ENCODE measurements around the gene SH2B2.

Gene SH2B2

DNA sequence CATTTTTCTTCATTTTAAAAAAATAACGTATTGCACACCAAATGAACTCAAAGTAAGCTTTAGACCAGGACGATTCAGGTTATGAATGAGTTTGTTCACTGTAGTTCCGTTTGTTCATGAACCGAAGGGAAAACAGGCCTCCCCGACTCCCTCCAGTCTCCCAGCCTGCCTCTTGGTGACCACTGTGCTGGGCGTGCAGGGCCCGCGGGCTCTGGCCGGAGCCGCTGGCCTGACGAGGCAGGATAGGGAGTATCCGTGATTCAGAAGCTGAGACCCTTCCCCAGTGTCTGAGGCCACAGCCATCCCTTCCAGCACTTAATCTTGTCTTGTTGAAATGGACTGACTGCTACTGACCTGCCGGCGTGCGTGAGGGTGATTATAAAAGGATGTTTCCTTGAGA lies 30.8 kb upstream of the SH2B2 start:
- DNase-seq (ENCODE audit: low spot score): no peak

DNA sequence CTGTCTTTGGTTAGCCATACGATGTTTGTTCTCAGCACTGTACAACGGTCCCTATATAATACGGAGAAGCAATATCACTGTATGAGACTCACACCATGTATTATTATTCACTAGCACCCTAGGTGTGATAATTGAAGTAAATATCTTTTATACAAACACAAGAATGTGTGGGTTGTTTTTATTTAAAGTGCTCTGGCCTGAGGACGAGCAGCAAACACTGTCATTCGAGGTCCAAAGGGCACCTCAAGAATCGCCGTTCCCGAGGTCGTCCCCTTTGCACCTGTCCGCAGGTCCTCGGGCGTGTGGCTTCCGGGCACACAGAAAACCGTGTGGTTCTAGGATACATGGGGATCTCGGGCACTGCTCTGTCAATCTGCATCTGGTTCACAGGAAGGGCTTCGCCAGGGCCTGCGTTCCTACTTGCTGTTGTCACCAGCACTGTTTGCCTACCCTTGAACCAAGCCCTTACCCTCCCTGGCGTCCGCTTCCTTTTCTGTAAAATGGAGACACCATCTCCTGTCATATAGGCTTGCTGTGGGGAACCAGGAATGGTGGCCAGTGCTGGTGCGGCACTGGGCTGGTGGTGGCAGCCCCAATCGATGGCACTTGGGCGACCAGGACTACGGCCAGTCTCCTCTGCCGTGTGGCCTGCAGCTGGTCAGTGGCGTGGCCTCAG lies 28.5 kb upstream of the SH2B2 start:
- no peak overlapping the region for H3K4me3 ChIP-seq
- DNase-seq (ENCODE audit: low spot score): no peak
- TF ChIP-seq, protein P1, sequence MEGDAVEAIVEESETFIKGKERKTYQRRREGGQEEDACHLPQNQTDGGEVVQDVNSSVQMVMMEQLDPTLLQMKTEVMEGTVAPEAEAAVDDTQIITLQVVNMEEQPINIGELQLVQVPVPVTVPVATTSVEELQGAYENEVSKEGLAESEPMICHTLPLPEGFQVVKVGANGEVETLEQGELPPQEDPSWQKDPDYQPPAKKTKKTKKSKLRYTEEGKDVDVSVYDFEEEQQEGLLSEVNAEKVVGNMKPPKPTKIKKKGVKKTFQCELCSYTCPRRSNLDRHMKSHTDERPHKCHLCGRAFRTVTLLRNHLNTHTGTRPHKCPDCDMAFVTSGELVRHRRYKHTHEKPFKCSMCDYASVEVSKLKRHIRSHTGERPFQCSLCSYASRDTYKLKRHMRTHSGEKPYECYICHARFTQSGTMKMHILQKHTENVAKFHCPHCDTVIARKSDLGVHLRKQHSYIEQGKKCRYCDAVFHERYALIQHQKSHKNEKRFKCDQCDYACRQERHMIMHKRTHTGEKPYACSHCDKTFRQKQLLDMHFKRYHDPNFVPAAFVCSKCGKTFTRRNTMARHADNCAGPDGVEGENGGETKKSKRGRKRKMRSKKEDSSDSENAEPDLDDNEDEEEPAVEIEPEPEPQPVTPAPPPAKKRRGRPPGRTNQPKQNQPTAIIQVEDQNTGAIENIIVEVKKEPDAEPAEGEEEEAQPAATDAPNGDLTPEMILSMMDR (IDR thresholded peaks at IDR 0.05): no peak
- H3K27ac ChIP-seq: no peak overlapping the region

More for the DNA sequence above, 30.8 kb upstream of the SH2B2 start:
- TF ChIP-seq, protein P1 (IDR thresholded peaks at IDR 0.05): no peak
- no peak overlapping the region for H3K4me3 ChIP-seq
- no peak overlapping the region for H3K27ac ChIP-seq

DNA sequence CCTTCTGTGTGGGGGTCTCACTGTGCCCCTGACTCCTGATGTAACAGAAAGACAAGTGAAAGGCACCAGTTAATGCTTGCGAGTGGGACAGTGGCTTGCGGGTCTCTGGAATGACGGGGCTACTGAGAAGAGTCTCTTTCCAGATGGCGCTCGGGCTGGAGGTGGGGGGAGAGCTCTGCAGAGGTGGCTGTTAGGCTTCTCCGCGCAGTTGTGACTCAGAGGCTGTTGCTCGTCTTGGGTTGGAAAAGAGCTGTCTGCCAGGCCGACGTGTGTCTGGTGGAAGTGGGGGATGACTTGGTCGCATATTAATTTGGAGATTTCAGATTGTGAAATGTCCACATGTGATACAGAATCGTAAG lies 27.9 kb upstream of the SH2B2 start:
- TF ChIP-seq, protein P1 (IDR thresholded peaks at IDR 0.05): no peak
- no peak for DNase-seq (ENCODE audit: low spot score)
- no peak overlapping the region for H3K27ac ChIP-seq
- no peak overlapping the region for H3K4me3 ChIP-seq

DNA sequence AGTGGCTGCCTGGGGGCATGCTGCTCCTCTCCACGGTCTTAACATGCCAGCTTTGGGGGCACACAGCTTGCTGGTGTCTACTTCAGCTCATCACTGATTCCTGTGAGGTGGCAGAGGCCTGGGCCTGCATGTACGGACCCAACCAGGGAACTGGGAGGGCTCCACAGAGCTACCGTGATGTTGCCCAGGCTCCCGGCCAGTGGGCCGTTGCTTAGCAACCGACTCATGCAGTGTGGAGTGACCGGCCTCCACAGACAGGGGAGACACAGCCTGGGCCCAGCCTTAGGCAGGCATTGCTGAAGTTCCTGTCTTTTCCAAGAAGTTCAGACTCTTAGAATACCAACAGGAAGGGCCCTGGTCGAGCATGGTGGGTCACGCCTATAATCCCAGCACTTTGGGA lies 25.8 kb upstream of the SH2B2 start:
- TF ChIP-seq, protein P1 (IDR thresholded peaks at IDR 0.05): no peak
- no peak for DNase-seq (ENCODE audit: low spot score)
- H3K4me3 ChIP-seq: no peak overlapping the region
- H3K27ac ChIP-seq: no peak overlapping the region

DNA sequence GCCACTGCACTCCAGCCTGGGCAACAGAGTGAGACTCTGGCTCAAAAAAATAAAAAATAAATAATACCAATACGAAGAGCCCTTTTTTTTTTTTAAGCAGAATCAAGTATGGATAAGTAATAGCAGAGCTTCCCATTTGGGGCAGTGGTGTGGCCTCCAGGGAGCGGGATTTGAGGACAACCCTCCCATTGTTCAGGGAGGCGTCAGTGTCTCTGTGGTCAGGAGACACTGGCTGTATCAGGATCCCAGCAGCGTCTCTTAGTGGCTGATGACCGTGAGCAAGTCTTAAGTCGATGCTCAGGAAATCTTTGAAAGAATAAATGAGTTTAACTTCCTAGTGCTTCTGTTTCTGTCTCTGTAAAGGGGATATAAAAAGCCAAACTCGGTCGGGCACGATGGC lies 25.2 kb upstream of the SH2B2 start:
- no peak overlapping the region for H3K4me3 ChIP-seq
- TF ChIP-seq, protein P1 (IDR thresholded peaks at IDR 0.05): no peak
- no peak for DNase-seq (ENCODE audit: low spot score)
- H3K27ac ChIP-seq: no peak overlapping the region

DNA sequence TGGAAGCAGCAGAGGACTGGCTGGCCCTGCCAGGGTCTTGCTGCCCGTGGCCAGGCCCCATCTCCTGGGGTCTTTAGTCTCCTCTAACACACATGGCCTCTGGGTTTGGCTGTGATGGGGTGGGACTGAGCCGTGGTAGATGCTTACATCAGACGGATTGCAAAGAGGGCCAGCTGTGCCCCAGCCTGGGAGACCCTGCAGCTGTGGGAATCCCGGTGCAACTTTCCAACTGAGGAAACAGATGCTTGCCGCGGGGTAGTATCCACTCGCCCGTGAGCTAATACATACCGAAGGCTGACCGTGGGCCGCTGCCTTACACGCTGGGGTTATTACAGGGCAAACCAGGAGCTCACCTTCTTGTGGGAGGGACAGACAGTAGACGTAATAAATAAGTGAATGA lies 24.1 kb upstream of the SH2B2 start:
- Histone ChIP-seq H3K27ac (no peak overlapping the region), H3K4me3 (no peak overlapping the region)
- TF ChIP-seq, protein P1 (IDR thresholded peaks at IDR 0.05): no peak
- DNase-seq (ENCODE audit: low spot score): no peak

DNA sequence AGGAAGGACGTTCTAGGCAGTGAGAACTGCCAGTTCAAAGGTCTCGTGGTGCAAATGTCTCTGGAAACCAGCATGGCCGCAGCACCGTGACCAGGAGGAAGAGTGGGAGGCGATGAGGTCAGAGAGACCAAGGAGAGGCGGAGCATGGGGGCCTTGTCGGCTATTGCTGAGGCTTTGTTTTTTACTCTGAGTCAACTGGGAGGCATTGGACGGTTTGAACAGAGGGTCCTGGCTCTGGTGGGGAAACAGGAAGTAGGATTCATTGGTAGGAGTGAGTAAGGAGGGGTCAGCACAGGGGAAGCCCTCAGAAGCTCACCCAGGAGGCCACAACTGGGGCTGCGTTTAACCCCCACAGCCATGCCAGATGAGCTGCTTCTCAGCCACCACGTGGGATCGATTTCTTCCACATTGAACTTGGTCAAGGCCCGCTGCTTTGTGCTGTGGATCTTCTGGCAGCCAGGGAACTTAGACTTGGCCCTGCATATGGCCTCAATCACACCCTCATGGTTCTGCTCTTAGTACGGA lies 22.2 kb upstream of the SH2B2 start:
- no peak overlapping the region for H3K4me3 ChIP-seq
- DNase-seq (ENCODE audit: low spot score): no peak
- TF ChIP-seq, protein P1 (IDR thresholded peaks at IDR 0.05): no peak
- no peak overlapping the region for H3K27ac ChIP-seq

All from coronary artery (tissue), 2 donors.